Fibroblast of skin of left biceps (primary cell): Measurements from ENCODE around the gene RAD17.
"Not testable (repeated sequence)": the region's sequence is repeated elsewhere in the genome, so short reads cannot be mapped to it uniquely, and the experiment has no call there.

Source experiments
- DNase-seq, 2 experiments: peaks; one replicate each; pipeline ENCODE4 v3.0.0-alpha.2; 2013; ENCODE audit warnings: low read depth in 2 of 2

Gene RAD17

GRCh38 chr5:69378376-69378775 lies 8.8 kb downstream of the RAD17 start:
- DNase-seq = no peak

DNA sequence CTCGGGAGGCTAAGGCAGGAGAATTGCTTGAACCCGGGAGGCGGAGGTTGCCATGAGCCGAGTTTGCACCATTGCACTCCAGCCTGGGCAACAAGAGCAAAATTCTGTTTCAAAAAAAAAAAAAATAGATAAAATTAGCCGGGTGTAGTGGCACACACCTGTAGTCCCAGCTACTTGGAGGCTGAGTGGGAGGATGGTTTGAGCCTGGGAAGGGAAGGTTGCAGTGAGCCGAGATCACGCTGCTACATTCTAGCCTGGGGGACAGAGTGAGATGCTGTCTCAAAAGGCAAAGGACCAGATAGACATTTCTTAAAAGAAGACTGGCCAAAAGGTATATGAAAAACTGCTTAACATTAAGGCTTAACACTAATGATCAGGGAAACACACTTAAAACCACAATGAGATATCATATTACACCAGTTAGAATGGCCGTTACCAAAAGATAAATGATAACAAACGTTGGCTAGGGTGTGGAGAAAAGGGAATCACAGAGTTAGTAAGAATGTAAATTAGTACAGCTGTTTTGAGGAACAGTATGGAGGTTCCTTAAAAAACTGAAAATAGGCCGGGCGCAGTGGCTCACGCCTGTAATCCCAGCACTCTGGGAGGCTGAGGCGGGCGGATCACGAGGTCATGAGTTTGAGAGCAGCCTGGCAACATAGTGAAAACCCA lies 35.2 kb downstream of the RAD17 start:
- DNase-seq = no peak

GRCh38 chr5:69414885-69415583 lies 45.4 kb downstream of the RAD17 start, which contains the start of gene MARVELD2:
TSS of gene MARVELD2 (plus strand) at chr5:69415116. CDS start at chr5:69419386, 4,270 bp downstream.
- no peak for DNase-seq

DNA sequence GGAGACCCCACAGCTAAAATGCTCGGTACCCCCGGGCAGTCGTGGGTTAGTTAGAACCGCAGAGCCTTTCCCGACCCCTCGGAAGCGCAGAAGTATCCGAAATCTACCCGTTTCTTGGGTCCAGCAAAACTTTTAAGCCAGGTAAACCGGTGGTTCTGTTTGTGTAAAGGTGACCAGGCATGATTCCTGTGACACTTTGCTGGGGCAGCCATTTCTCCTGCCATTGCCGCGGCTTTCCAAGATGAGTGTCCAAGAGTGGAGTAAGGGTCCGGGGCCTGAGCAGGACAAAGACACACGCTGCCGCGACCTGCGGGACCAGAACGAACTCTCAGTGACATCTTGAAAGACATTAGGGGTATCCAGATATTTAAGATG lies 46.0 kb downstream of the RAD17 start:
- DNase-seq = no peak

DNA sequence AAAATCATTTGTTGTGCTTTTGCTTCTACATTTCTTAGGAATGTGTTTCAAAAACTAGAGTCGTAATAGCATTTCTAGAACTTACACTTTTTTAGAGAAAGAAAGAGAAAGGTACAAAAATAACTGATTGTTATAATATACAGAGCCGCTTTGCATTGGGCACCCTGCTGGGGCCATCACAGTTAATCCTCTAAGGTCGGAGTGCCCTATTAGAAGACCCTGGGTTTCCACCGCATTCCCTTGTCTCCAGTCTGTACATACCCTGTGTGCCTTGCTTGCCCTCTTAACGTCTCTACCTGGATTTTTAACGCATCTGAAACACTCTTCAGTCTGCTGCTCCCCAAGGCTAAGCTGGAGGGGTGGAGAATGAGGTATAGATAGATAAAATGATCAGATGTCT lies 46.6 kb downstream of the RAD17 start:
- no peak for DNase-seq

GRCh38 chr5:69416699-69417098 lies 47.1 kb downstream of the RAD17 start:
- DNase-seq = no peak

DNA sequence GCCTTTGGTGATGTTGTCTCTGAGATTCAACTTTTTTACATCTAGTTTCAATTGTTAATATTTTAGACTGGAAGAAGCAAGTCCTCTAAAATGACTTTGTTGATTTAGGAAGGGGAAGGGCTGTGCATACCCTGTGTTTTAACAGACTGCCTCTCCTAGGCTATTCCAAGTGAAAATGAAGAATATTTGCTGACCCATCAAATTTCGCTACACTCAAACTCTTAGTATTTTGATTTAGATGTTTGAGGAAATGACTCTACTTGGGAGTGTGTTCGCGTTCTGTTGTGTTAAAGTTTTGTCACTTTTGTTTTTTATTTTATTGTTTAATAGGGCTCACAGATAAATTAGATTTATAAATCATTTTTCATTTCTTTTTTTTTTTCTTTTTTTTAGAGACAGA lies 48.9 kb downstream of the RAD17 start:
- no peak for DNase-seq

DNA sequence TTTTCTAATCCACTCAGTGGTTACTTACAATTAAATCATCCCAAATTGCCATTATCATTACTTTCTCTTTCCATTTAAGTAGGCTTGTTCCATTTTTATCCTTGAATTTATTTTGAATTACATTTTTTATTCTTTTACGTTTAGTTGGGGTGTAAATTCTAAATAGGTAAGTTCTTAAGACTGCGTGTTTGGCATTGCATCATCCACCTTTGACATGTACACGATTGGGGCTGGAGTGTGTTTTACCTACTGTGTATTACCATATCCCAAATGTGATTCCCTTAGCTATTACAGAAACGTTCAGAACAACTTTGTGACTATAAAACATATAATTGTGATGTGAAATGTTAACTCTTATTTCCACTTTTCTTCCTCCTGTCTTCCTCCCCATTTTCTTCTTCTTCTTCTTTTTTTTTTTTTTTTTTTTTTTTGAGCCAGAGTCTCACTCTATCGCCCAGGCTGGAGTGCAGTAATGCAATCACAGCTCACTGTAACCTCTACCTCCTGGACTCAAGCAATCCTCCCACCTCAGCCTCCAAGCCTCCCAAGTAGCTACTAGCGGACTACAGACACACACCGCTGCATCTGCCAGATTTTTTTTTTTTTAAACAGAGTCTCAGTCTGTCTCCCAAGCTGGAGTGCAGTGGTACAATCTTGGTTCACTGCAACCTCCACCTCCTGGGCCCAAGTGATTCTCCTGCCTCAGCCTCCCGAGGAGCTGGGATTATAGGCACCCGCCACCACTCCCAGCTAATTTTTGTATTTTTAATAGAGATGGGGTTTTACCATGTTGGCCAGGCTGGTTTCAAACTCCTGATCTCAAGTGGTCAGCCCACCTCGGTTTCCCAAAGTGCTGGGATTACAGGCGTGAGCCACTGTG lies 62.0 kb downstream of the RAD17 start:
- no peak for DNase-seq

- no peak for DNase-seq
Measured at GRCh38 chr5:69432412-69433206, 63.0 kb downstream of the RAD17 start.

DNA sequence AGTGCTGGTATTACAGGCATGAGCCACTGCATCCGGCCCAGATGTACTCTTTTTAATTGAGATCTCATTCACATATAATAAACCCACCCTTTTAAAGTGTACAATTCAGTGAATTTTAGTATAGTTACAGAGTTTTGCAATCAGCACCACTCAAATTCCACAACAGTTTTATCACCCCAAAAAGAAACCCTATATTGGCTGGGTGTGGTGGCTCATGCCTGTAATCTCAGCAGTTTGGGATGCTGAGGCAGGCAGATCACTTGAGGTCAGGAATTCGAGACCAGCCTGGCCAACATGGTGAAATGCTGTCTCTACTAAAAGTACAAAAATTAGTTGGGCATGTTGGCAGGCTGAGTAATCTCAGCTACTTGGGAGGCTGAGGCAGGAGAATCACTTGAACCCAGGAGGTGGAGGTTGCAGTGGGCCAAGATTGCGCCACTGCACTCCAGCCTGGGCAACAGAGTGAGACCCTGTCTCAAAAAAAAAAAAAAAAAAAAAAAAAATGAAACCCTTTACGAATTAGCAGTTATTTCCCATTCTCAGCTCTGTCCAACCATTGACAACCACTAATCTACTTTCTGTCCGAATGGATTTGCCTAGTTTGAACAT lies 65.8 kb downstream of the RAD17 start:
- DNase-seq = not testable (repeated sequence)

GRCh38 chr5:69444127-69444754 lies 74.6 kb downstream of the RAD17 start:
- DNase-seq = no peak

DNA sequence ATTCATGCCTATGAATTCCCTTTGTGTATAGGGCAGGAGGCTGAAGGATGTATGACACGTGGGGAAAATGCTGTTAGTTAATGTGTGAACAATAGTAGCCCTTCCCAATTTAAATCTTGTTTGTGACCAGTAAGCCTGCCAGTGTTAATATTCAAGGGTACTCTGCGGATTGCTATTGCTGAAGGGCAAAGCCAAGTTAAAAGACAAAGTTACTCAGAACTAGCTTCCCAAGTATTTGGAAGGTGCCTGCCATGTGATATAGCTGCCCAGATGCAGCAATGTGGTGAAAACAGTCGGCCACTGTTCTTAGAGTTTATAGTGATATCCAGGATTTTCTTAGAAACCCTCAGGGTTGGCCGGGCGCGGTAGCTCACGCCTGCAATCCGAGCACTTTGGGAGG lies 79.9 kb downstream of the RAD17 start:
- DNase-seq = no peak

DNA sequence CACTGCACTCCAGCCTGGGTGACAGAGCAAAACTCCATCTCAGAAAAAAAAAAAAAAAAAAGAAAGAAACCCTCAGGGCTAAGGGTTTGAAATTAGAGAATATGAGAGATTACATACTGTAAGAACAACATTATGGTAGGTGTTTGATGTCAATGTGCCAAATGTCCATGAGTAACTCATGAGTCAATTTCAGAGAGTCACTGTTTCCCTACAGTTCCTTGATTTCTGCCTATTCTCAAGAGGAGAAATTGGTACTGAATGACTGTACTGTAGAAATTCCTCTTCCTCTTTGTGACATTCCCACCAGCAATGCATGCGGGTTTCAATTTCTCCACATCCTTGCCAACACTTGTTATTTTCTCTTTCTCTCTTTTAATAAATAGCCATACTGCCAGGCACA lies 80.5 kb downstream of the RAD17 start:
- peak; percentile 32 to 34 for DNase-seq

DNA sequence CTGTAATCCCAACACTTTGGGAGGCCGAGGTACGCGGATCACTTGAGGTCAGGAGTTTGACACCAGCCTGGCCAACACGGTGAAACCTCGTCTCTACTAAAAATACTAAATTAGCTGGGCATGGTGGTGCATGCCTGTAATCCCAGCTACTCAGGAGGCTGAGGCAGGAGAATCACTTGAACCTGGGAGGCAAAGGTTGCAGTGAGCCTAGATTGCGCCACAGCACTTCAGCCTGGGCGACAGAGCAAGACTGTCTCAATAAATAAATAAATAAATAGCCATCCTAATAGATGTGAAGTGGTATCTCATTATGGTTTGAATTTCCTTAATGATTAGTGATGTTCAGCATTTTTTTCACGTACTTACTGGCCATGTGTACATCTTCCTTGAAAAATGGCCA lies 80.9 kb downstream of the RAD17 start:
- DNase-seq = not testable (repeated sequence)

GRCh38 chr5:69451941-69452647 lies 82.5 kb downstream of the RAD17 start:
- no peak for DNase-seq

DNA sequence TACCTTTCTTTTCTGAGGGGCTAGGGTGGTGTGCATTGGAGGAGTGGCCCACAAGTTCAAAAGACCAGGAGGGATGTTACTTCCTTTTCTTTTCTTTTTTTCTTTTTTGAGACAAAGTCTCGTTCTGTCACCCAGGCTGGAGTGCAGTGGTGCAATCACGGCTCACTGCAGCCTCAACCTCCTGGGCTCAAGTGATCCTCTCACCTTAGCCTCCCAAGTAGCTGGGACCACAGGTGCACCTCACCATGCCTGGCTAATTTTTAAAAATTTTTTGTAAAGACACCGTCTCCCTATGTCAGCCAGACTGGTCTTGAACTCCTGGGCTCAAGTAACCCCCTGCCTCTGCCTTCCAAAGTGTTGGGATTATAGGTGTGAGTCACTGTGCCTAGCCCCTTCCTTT lies 83.9 kb downstream of the RAD17 start:
- not testable (repeated sequence) for DNase-seq

DNA sequence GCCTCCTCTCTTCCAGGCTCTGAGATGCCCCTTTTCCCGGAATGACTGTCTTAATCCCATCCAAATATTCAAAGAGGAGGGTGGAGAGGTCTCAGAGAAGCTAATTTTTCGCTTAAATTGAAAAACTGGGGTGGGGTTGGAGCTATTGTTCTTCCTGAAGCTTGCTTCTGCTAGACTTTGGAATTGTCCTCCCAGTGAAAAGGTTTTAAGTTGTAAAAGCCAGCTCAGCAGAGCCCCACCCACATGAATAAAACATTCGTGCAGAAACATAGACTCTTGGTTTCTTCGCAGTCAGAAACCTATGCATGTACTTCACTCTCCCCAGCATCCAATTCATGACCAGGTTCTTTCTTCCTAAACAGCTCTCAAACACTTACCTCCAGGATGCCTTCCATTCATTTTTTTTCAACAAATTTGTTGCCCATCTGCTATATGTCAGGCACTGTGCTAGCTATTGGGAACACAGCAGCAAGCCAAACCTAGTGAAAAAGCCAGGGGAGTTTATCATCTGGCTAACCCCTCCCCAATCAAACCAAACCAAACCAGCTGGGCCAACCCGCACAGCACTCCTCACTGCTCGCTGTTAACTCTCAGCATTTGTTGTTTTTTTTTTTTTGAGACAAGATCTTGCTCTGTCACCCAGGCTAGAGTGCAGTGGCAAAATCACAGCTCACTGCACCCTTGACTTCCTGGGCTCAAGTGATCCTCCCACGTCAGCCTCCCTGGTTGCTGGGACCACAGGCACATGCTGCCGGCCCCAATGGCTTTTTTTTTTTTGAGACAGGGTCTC lies 85.0 kb downstream of the RAD17 start:
- no peak for DNase-seq

- not testable (repeated sequence) for DNase-seq
Measured at GRCh38 chr5:69455428-69455988, 85.9 kb downstream of the RAD17 start.

DNA sequence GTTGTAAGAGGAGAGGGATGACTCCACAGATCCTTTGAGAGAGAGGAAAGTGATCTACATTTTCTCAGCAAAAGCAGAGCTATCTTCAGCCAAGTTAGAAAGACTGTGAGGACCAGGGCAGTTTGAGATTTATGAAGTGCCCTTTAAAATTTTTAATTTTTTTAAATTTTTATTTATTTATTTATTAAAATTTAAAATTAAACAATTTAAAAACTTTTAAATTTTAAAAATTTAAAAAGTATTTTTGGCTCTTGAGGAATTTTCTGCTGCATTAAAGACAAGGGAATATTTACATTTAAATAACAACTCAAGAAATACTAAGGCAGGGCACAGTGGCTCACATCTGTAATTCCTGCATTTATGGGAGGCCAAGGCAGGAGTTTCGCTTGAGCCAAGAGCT lies 92.6 kb downstream of the RAD17 start:
- no peak for DNase-seq
